Progenitor cell of endocrine pancreas (in vitro differentiated cells): ENCODE results near the gene LAS1L. TPM values are rescaled to one million over a fixed set of nuclear protein-coding genes. Genes with fewer than 3 reads are reported as not detected.
"Not testable (repeated sequence)": the region's sequence is repeated elsewhere in the genome, so short reads cannot be mapped to it uniquely, and the experiment has no call there.

Source experiments
- DNase-seq: peaks from one replicate; pipeline ENCODE4 v3.0.0; 2021; ENCODE audit warnings: low spot score; ENCODE audit not compliant: unreplicated experiment
- H3K27ac Mint-ChIP-seq: 2 replicates; pipeline ENCODE4 v1.8.0; 2021; ENCODE audit warnings: mild to moderate bottlenecking, moderate library complexity, mixed read lengths
- H3K27me3 Mint-ChIP-seq: 2 replicates; pipeline ENCODE4 v1.8.0; 2021; ENCODE audit warnings: mixed read lengths
- H3K36me3 Mint-ChIP-seq: 2 replicates; pipeline ENCODE4 v1.8.0; 2022; ENCODE audit warnings: mixed read lengths; ENCODE audit not compliant: insufficient read depth
- H3K4me1 Mint-ChIP-seq: 2 replicates; pipeline ENCODE4 v1.8.0; 2021; ENCODE audit warnings: low read depth, mixed read lengths
- H3K4me3 Mint-ChIP-seq: 2 replicates; pipeline ENCODE4 v1.8.0; 2021; ENCODE audit warnings: low read depth, mild to moderate bottlenecking, moderate library complexity, mixed read lengths
- H3K9me3 Mint-ChIP-seq: 2 replicates; pipeline ENCODE4 v1.8.0; 2021; ENCODE audit warnings: low read depth, mixed read lengths
- CTCF ChIP-seq: fragments of 200-600 bp; sonication (generic); IDR thresholded peaks from one replicate; pipeline ENCODE4 v1.5.0; 2021; ENCODE audit warnings: antibody characterized with exemption, mild to moderate bottlenecking; ENCODE audit not compliant: unreplicated experiment
- total RNA-seq: library from RNA; stranded (reverse); gene quantifications from 2 replicates; pipeline ENCODE4 v1.2.1, GENCODE V29; 2021

The LAS1L gene
- total RNA-seq, 1 donor from 2014 or later = 38.6 TPM

- peaks cover 7% of the 10 kb centered on the region for H3K36me3 Mint-ChIP-seq
- no peaks in the 10 kb centered on the region for H3K4me1 Mint-ChIP-seq
- peaks cover 6% of the 10 kb centered on the region for H3K9me3 Mint-ChIP-seq
- TF ChIP-seq CTCF = no peak
- H3K27ac Mint-ChIP-seq = no peak overlapping the region
- no peaks in the 10 kb centered on the region for H3K27me3 Mint-ChIP-seq
- H3K4me3 Mint-ChIP-seq = no peak overlapping the region
- no peak for DNase-seq
Observed at GRCh38 chrX:65502618-65503017, 32.0 kb downstream of the LAS1L start.

- Mint-ChIP-seq H3K9me3 (peaks cover 7% of the 10 kb centered on the region), H3K27ac (no peak overlapping the region), H3K4me3 (no peak overlapping the region), H3K27me3 (no peaks in the 10 kb centered on the region), H3K4me1 (no peaks in the 10 kb centered on the region), H3K36me3 (peaks cover 1% of the 10 kb centered on the region)
- no peak for TF ChIP-seq CTCF
- DNase-seq = no peak
Observed at GRCh38 chrX:65493431-65493830, 41.2 kb downstream of the LAS1L start.

- DNase-seq = no peak
- no peak for TF ChIP-seq CTCF
- peaks cover 1% of the 10 kb centered on the region for H3K36me3 Mint-ChIP-seq
- no peaks in the 10 kb centered on the region for H3K4me1 Mint-ChIP-seq
- no peak overlapping the region for H3K27ac Mint-ChIP-seq
- H3K4me3 Mint-ChIP-seq = no peak overlapping the region
- no peaks in the 10 kb centered on the region for H3K27me3 Mint-ChIP-seq
- peaks cover 4% of the 10 kb centered on the region for H3K9me3 Mint-ChIP-seq
Observed at GRCh38 chrX:65491620-65492019, 43.0 kb downstream of the LAS1L start.

- H3K27me3 Mint-ChIP-seq = no peaks in the 10 kb centered on the region
- H3K4me1 Mint-ChIP-seq = no peaks in the 10 kb centered on the region
- no peak overlapping the region for H3K27ac Mint-ChIP-seq
- no peak overlapping the region for H3K4me3 Mint-ChIP-seq
- no peak for DNase-seq
- peaks cover 4% of the 10 kb centered on the region for H3K9me3 Mint-ChIP-seq
- H3K36me3 Mint-ChIP-seq = peaks cover 1% of the 10 kb centered on the region
- no peak for TF ChIP-seq CTCF
Observed at GRCh38 chrX:65488495-65488894, 46.1 kb downstream of the LAS1L start.

GRCh38 chrX:65480960-65481359 is 53.6 kb downstream of the LAS1L start:
- Mint-ChIP-seq H3K9me3 (peaks cover 13% of the 10 kb centered on the region), H3K4me3 (no peak overlapping the region)

GRCh38 chrX:65479102-65479501 is 55.5 kb downstream of the LAS1L start:
- H3K27ac Mint-ChIP-seq, H3K27me3 Mint-ChIP-seq, H3K4me3 Mint-ChIP-seq: not testable (repeated sequence)

More at GRCh38 chrX:65480960-65481359, 53.6 kb downstream of the LAS1L start:
- no peaks in the 10 kb centered on the region for H3K27me3 Mint-ChIP-seq
- H3K27ac Mint-ChIP-seq = no peak overlapping the region
- no peak for TF ChIP-seq CTCF
- H3K36me3 Mint-ChIP-seq = peaks cover 5% of the 10 kb centered on the region
- no peaks in the 10 kb centered on the region for H3K4me1 Mint-ChIP-seq
- no peak for DNase-seq

More at GRCh38 chrX:65479102-65479501, 55.5 kb downstream of the LAS1L start:
- not testable (repeated sequence) for DNase-seq, H3K4me1 Mint-ChIP-seq
- Mint-ChIP-seq H3K36me3 (peaks cover 10% of the 10 kb centered on the region), H3K9me3 (peaks cover 20% of the 10 kb centered on the region)
